GM12872 (cell line): Measurements from ENCODE around the gene PHF21B.

Experiments used
- TF ChIP-seq, protein P1 (sequence below): IDR thresholded peaks from 3 replicates; pipeline ENCODE4 v1.5.1; 2011; ENCODE audit warnings: low read depth, mild to moderate bottlenecking, low read length, moderate library complexity; ENCODE audit not compliant: insufficient read depth

Gene PHF21B

DNA sequence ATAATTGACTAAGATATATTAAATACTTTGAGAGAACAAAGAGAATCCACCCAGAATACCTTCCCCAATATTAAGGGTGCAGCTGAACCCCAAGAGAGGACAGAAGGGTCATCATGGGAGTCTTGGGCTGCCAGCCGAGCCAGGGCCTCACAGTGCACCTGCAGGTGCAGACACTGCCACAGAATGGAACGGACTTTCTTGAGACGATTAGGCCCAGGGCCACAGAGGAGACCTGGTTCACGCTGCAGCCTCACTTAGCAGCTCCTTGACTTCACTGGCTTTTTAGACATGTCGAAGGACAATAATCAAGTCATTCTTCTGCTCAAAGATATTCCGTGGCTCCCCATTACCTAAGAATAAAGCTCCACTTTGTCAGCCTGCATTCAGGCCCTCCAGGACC, 100.6 kb downstream of the PHF21B start:
- TF ChIP-seq, protein P1, sequence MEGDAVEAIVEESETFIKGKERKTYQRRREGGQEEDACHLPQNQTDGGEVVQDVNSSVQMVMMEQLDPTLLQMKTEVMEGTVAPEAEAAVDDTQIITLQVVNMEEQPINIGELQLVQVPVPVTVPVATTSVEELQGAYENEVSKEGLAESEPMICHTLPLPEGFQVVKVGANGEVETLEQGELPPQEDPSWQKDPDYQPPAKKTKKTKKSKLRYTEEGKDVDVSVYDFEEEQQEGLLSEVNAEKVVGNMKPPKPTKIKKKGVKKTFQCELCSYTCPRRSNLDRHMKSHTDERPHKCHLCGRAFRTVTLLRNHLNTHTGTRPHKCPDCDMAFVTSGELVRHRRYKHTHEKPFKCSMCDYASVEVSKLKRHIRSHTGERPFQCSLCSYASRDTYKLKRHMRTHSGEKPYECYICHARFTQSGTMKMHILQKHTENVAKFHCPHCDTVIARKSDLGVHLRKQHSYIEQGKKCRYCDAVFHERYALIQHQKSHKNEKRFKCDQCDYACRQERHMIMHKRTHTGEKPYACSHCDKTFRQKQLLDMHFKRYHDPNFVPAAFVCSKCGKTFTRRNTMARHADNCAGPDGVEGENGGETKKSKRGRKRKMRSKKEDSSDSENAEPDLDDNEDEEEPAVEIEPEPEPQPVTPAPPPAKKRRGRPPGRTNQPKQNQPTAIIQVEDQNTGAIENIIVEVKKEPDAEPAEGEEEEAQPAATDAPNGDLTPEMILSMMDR = no peak

DNA sequence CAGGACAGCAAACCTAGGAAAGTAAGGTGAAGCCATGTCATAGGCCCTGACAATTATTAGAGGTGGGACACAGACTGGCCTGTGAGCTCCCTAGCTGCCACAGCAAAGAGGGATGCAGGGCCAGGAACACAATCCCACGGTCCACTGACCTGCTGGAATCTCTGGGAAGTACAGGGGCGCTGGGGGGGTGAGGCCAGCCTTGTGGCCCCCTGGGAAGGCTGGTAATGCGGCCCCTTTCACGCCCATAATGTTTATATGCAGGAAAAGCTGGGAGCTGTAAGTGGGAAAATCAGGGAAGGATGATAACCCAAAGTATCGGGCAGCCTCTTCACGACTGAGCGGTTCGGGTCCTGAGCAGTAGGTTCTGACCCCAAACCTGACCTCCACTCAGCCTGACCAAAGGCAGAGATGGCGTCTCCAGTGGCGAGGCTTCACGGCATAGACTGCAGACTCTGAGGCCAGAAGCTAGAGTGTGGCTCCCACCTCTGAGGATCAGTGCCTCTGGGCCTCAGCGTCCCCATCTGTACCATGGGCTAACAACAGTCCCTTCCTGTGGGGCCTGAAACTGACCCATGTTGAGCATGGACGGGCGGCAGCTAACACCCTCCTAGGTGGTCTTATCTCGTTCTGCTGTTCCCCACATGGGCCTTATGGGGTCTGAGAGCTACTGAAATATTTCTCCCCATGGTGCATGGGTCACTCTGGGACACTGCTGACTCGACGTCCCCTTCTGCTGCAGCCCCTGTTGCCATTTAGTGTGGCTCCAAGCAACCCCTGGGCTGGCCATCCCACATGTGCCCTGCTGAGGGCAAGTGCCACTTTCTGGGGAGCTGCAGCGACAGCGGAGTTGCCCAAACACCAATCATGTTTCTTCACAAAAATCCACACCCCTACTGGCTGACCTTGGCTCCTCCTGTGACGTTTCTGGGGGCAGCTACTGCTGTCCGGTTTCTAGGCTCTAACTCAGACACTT, 101.8 kb downstream of the PHF21B start:
- TF ChIP-seq, protein P1 = no peak

DNA sequence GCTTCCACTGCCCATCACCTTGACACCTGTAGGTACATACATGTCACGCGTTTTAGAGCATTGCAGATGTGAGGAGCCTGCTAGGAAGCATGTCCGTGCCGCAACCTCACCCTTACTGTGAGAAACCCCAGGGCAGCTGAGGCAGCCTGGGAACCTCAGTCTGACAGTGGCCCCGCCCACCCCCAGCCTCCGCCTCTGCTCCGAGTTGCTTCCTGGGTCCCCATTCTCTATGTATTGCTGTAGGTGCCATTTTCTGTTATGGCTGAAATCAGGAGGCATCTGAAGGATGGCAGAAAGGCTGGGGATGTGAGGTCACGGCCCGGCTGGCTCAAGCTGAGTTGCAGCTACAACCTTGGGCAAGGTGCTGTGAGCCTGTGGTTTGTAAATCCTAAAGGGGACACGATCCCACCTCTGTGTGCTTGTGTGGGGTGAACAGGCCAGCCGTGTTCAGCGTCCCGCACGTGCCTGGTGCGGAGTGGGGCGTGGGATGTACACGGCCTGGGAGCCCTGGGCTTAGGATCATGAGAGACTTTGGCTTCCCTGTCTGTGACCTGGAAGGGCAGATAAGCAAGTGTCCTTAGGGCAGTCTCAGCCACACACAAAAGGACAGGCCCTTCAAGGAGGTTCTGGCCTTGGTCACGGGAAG, 102.7 kb downstream of the PHF21B start:
- TF ChIP-seq, protein P1 = no peak

DNA sequence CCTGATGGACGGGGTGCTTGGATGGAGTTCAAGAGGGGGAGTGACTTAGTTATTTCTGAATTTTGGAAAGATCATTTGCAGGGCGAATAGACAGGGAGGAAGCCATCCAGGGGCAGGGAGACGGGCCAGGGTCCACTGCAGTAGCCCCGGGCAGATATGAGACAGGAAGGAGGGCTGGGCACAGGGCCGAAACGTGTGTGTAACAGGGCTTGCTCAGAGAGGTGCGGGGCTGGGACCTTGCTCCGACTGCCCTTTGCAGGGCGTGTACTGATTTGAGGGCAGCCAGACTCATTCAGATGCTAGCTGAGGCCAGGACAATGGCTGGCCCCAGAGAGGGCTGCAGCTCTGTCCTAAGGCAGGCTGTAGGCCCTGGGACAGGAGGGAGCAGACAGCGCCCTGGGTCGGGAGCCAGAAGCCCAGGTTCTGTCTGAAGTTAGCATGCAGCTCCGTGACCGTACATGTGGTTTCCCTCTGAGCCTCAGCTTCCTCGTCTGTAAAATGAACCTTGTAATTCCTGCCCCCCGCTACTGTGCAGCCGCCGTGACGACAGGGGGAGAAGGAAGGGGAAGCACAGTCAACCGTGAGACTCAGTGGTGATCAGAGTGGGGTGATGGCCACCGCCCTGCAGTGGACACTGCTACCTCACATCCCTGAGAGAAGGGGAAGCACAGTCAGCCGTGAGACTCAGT, 103.4 kb downstream of the PHF21B start:
- TF ChIP-seq, protein P1 = no peak

DNA sequence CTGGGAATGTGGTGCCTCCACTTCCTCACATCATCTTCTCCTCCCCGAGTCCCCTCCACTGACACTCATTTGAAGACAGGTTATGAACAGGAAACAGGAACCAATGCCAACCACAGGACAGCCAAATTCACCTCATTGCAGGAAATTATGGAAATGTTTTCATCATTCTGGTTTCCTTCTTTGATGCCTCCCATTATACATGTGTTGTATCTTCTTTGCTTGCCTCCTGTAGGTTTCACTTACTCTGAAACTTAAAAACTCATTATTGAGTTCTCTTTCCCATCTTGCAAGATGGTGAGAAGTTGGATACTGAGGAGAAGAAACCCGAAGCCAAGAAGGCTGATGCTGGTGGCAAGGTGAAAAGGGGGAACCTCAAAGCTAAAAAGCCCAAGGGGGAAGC, 108.5 kb downstream of the PHF21B start:
- TF ChIP-seq, protein P1 = no peak

DNA sequence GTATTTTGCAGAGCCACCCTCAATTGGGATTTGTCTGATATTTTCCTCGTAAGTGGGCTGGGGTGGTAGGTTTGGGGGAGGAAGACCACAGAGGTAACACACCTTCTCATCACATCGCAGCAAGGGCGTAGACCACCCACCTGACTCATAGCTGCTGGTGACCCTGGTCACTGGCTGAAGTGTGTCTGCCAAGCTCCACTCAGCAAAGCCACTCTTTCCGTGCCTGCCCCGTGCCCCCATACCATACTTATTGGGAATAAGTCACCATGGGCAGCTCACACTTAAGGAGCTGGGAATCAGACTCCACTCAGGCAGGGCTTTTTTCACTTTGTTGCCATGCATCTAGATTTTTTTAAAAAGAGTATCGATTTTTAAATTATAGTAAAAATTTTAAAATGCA, 111.6 kb downstream of the PHF21B start:
- TF ChIP-seq, protein P1 = no peak

DNA sequence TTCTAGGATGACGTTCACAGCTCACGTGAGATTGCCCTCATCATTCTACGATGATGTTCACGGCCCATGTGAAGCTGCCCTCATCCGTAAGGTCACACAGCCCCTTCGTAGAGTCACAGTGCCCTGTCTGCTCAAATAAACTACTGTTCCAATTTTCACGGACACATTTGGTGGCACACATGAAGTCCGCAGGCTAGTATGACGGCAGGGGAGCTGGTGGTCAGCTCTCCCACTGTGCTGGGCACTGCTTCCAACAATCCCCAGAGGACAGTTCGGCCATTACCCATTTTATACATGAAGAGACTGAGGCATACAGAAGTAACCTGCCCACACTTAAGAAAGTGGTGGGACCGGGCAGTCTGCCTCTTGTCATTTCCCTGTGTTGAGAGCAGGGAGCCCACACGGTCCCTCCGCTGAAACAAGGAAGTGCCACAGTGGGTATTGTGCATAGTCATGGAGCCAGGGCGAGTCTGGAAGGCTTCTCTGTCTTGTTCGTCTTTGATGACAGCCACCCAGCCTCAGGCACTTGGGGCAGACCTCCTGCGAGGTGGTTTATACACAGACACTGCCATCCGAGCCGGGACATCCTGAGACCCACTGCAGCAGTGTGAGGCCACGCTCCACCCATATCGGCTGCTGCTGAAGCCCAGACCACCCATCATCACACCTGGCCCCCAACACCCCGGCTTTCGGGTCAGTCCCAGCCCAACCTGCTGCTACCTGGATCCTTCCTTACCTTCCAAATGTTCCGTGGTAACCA, 114.3 kb downstream of the PHF21B start:
- TF ChIP-seq, protein P1 = no peak
